ENCODE results near the gene RPS6KB2.

DNA sequence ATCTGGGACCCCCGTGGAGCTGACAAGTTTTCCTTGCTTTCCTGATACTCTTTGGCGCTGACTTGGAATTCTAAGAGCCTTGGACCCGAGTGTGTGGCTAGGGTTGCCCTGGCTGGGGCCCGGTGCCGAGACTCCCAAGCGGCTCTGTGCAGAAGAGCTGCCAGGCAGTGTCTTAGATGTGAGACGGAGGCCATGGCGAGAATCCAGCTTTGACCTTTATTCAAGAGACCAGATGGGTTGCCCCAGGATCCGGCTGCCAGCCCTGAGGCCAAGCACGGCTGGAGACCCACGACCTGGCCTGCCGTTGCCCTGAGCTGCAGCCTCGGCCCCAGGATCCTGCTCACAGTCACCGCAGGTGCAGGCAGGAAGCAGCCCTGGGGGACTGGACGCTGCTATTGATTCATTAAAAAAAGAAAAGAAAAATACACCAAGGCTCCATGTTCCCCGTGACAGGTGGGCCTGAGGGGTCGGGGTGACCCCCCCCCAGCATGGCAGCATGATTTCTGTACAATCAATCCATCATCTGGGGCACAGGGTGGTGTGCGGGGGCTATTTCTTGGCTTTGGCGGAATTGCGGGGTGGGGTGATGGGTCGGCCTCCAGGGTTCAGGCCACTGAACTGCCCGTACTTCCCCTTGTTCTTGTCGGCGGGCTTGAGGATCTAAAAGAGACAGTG, 30.2 kb upstream of the RPS6KB2 start:
- TF ChIP-seq EGR1 (IDR thresholded peaks at IDR 0.05) (no peak), RAD21 (IDR thresholded peaks at IDR 0.05; ENCODE audit: low read depth) (no peak), EP300 (IDR thresholded peaks at IDR 0.05; ENCODE audit: borderline replicate concordance) (no peak), YY1 (IDR thresholded peaks at IDR 0.05; ENCODE audit: low read depth) (no peak), TEAD4 (IDR thresholded peaks at IDR 0.05) (no peak), TAF1 (IDR thresholded peaks at IDR 0.05; ENCODE audit: low read depth) (no peak), FOXM1 (IDR thresholded peaks at IDR 0.05; ENCODE audit: borderline replicate concordance, low read depth) (no peak)
- TF ChIP-seq, protein P1, sequence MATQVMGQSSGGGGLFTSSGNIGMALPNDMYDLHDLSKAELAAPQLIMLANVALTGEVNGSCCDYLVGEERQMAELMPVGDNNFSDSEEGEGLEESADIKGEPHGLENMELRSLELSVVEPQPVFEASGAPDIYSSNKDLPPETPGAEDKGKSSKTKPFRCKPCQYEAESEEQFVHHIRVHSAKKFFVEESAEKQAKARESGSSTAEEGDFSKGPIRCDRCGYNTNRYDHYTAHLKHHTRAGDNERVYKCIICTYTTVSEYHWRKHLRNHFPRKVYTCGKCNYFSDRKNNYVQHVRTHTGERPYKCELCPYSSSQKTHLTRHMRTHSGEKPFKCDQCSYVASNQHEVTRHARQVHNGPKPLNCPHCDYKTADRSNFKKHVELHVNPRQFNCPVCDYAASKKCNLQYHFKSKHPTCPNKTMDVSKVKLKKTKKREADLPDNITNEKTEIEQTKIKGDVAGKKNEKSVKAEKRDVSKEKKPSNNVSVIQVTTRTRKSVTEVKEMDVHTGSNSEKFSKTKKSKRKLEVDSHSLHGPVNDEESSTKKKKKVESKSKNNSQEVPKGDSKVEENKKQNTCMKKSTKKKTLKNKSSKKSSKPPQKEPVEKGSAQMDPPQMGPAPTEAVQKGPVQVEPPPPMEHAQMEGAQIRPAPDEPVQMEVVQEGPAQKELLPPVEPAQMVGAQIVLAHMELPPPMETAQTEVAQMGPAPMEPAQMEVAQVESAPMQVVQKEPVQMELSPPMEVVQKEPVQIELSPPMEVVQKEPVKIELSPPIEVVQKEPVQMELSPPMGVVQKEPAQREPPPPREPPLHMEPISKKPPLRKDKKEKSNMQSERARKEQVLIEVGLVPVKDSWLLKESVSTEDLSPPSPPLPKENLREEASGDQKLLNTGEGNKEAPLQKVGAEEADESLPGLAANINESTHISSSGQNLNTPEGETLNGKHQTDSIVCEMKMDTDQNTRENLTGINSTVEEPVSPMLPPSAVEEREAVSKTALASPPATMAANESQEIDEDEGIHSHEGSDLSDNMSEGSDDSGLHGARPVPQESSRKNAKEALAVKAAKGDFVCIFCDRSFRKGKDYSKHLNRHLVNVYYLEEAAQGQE (IDR thresholded peaks at IDR 0.05; ENCODE audit: low read depth), result no peak

All from Ishikawa (cell line).